ENCODE data around the gene CDH6. TPM values are rescaled to one million over a fixed set of nuclear protein-coding genes. Genes with fewer than 3 reads are reported as not detected.

CDH6 gene
- total RNA-seq, 2 experiments from 2014 or later, result not detected

GRCh38 chr5:31289429-31289828 is 95.9 kb downstream of the CDH6 start:
- ATAC-seq (no peak), DNase-seq (no peak)
- H3K9me3 Mint-ChIP-seq (ENCODE audit: low read depth), result no peaks in the 10 kb centered on the region
- H3K36me3 Mint-ChIP-seq (ENCODE audit: low read depth), result no peaks in the 10 kb centered on the region
- intact Hi-C loops (cut with DNase I, micrococcal nuclease), result no loop called here
- H3K4me1 Mint-ChIP-seq, result no peaks in the 10 kb centered on the region
- no peaks in the 10 kb centered on the region for H3K27me3 Mint-ChIP-seq
- H3K27ac Mint-ChIP-seq, result no peak overlapping the region
- ChIA-PET CTCF (no interaction called here), POLR2A (no interaction called here)
- no peak overlapping the region for H3K4me3 Mint-ChIP-seq

GRCh38 chr5:31291323-31291854 is 97.9 kb downstream of the CDH6 start:
- ChIA-PET CTCF (no interaction called here), POLR2A (no interaction called here)
- DNase-seq (no peak), ATAC-seq (no peak)
- Mint-ChIP-seq H3K9me3 (ENCODE audit: low read depth) (no peaks in the 10 kb centered on the region), H3K36me3 (ENCODE audit: low read depth) (no peaks in the 10 kb centered on the region), H3K4me1 (no peaks in the 10 kb centered on the region), H3K4me3 (no peak overlapping the region), H3K27me3 (no peaks in the 10 kb centered on the region), H3K27ac (no peak overlapping the region)
- intact Hi-C loops (cut with DNase I, micrococcal nuclease), result no loop called here

GRCh38 chr5:31300501-31300900 is 107.0 kb downstream of the CDH6 start:
- no peaks in the 10 kb centered on the region for H3K9me3 Mint-ChIP-seq (ENCODE audit: low read depth)
- no peak overlapping the region for H3K27ac Mint-ChIP-seq
- intact Hi-C loops (cut with DNase I, micrococcal nuclease), result no loop called here
- CTCF ChIA-PET, result no interaction called here
- no peaks in the 10 kb centered on the region for H3K4me1 Mint-ChIP-seq
- H3K4me3 Mint-ChIP-seq, result no peak overlapping the region
- DNase-seq (no peak), ATAC-seq (no peak)
- H3K36me3 Mint-ChIP-seq (ENCODE audit: low read depth), result no peaks in the 10 kb centered on the region
- H3K27me3 Mint-ChIP-seq, result peaks cover 4% of the 10 kb centered on the region
- POLR2A ChIA-PET, result no interaction called here

- CTCF ChIA-PET, result no interaction called here
- intact Hi-C loops (cut with DNase I, micrococcal nuclease), result no loop called here
- Mint-ChIP-seq H3K4me1 (no peaks in the 10 kb centered on the region), H3K27ac (no peak overlapping the region), H3K27me3 (peaks cover 4% of the 10 kb centered on the region), H3K9me3 (ENCODE audit: low read depth) (no peaks in the 10 kb centered on the region), H3K4me3 (no peak overlapping the region), H3K36me3 (ENCODE audit: low read depth) (no peaks in the 10 kb centered on the region)
- POLR2A ChIA-PET, result no interaction called here
- DNase-seq (no peak), ATAC-seq (no peak)
These were observed 108.3 kb downstream of the CDH6 start for GRCh38 chr5:31301833-31302232.

- Mint-ChIP-seq H3K9me3 (ENCODE audit: low read depth) (no peaks in the 10 kb centered on the region), H3K27me3 (peaks cover 2% of the 10 kb centered on the region), H3K4me3 (no peak overlapping the region), H3K27ac (no peak overlapping the region), H3K36me3 (ENCODE audit: low read depth) (no peaks in the 10 kb centered on the region), H3K4me1 (no peaks in the 10 kb centered on the region)
- ChIA-PET CTCF (no interaction called here), POLR2A (no interaction called here)
- no peak for DNase-seq
- intact Hi-C loops (cut with DNase I, micrococcal nuclease), result no loop called here
- no peak for ATAC-seq
These were observed 110.2 kb downstream of the CDH6 start for GRCh38 chr5:31303688-31304087.

GRCh38 chr5:31317665-31318064 is 124.2 kb downstream of the CDH6 start:
- no peaks in the 10 kb centered on the region for H3K9me3 Mint-ChIP-seq (ENCODE audit: low read depth)
- H3K27ac Mint-ChIP-seq, result no peak overlapping the region
- no peaks in the 10 kb centered on the region for H3K36me3 Mint-ChIP-seq (ENCODE audit: low read depth)
- H3K27me3 Mint-ChIP-seq, result no peaks in the 10 kb centered on the region
- H3K4me3 Mint-ChIP-seq, result no peak overlapping the region
- intact Hi-C loops (cut with DNase I, micrococcal nuclease), result no loop called here
- ChIA-PET CTCF (no interaction called here), POLR2A (no interaction called here)
- DNase-seq (no peak), ATAC-seq (no peak)
- H3K4me1 Mint-ChIP-seq, result no peaks in the 10 kb centered on the region

- no peaks in the 10 kb centered on the region for H3K4me1 Mint-ChIP-seq
- no peaks in the 10 kb centered on the region for H3K9me3 Mint-ChIP-seq (ENCODE audit: low read depth)
- peaks cover 4% of the 10 kb centered on the region for H3K27me3 Mint-ChIP-seq
- POLR2A ChIA-PET, result no interaction called here
- ATAC-seq (no peak), DNase-seq (no peak)
- intact Hi-C loops (cut with DNase I, micrococcal nuclease), result no loop called here
- no peak overlapping the region for H3K27ac Mint-ChIP-seq
- H3K4me3 Mint-ChIP-seq, result no peak overlapping the region
- H3K36me3 Mint-ChIP-seq (ENCODE audit: low read depth), result no peaks in the 10 kb centered on the region
- CTCF ChIA-PET, result no interaction called here
These were observed 125.8 kb downstream of the CDH6 start for GRCh38 chr5:31319335-31319734.

GRCh38 chr5:31322946-31323345 is 129.5 kb downstream of the CDH6 start:
- POLR2A ChIA-PET, result no interaction called here
- Mint-ChIP-seq H3K27ac (no peak overlapping the region), H3K4me3 (no peak overlapping the region), H3K9me3 (ENCODE audit: low read depth) (no peaks in the 10 kb centered on the region), H3K27me3 (peaks cover 4% of the 10 kb centered on the region), H3K4me1 (no peaks in the 10 kb centered on the region), H3K36me3 (ENCODE audit: low read depth) (no peaks in the 10 kb centered on the region)
- CTCF ChIA-PET, result no interaction called here
- intact Hi-C loops (cut with DNase I, micrococcal nuclease), result no loop called here
- no peak for ATAC-seq
- DNase-seq, result no peak

- DNase-seq (no peak), ATAC-seq (no peak)
- intact Hi-C loops (cut with DNase I, micrococcal nuclease), result no loop called here
- no peak overlapping the region for H3K4me3 Mint-ChIP-seq
- H3K27ac Mint-ChIP-seq, result no peak overlapping the region
- peaks cover 5% of the 10 kb centered on the region for H3K27me3 Mint-ChIP-seq
- CTCF ChIA-PET, result no interaction called here
- no peaks in the 10 kb centered on the region for H3K4me1 Mint-ChIP-seq
- POLR2A ChIA-PET, result no interaction called here
- no peaks in the 10 kb centered on the region for H3K9me3 Mint-ChIP-seq (ENCODE audit: low read depth)
- H3K36me3 Mint-ChIP-seq (ENCODE audit: low read depth), result no peaks in the 10 kb centered on the region
These were observed 131.4 kb downstream of the CDH6 start for GRCh38 chr5:31324842-31325241.

- Mint-ChIP-seq H3K27me3 (peaks cover 5% of the 10 kb centered on the region), H3K9me3 (ENCODE audit: low read depth) (no peaks in the 10 kb centered on the region), H3K36me3 (ENCODE audit: low read depth) (no peaks in the 10 kb centered on the region), H3K4me3 (no peak overlapping the region), H3K27ac (no peak overlapping the region), H3K4me1 (no peaks in the 10 kb centered on the region)
- POLR2A ChIA-PET, result no interaction called here
- DNase-seq (no peak), ATAC-seq (no peak)
- CTCF ChIA-PET, result interaction anchor here (1.0 kb wide), 1 partner anchor 11 kb away, joined by 3 read pairs; no protein-coding TSS in a partner anchor
- intact Hi-C loops (cut with DNase I, micrococcal nuclease), result no loop called here
These were observed 134.7 kb downstream of the CDH6 start for GRCh38 chr5:31328040-31328733.

- CTCF ChIA-PET, result interaction anchor here (1.5 kb wide), 1 partner anchor 10 kb away, joined by 6 read pairs; no protein-coding TSS in a partner anchor
- intact Hi-C loops (cut with DNase I, micrococcal nuclease), result no loop called here
- Mint-ChIP-seq H3K4me1 (no peaks in the 10 kb centered on the region), H3K27me3 (peaks cover 2% of the 10 kb centered on the region), H3K36me3 (ENCODE audit: low read depth) (no peaks in the 10 kb centered on the region), H3K9me3 (ENCODE audit: low read depth) (no peaks in the 10 kb centered on the region), H3K27ac (no peak overlapping the region), H3K4me3 (no peak overlapping the region)
- ATAC-seq (no peak), DNase-seq (no peak)
- POLR2A ChIA-PET, result no interaction called here
These were observed 136.2 kb downstream of the CDH6 start for GRCh38 chr5:31329715-31330114.

GRCh38 chr5:31332160-31332559 is 138.7 kb downstream of the CDH6 start:
- Mint-ChIP-seq H3K27ac (no peak overlapping the region), H3K36me3 (ENCODE audit: low read depth) (no peaks in the 10 kb centered on the region), H3K27me3 (peaks cover 2% of the 10 kb centered on the region), H3K4me1 (no peaks in the 10 kb centered on the region), H3K9me3 (ENCODE audit: low read depth) (no peaks in the 10 kb centered on the region), H3K4me3 (no peak overlapping the region)
- POLR2A ChIA-PET, result no interaction called here
- ATAC-seq, result no peak
- DNase-seq, result no peak
- intact Hi-C loops (cut with DNase I, micrococcal nuclease), result no loop called here
- CTCF ChIA-PET, result no interaction called here

Data from activated CD4-positive, alpha-beta T cell treated with anti-CD3 and anti-CD28 coated beads for 36 hours (primary cell).